Measurements from ENCODE around the gene ASTN2.
A peak's percentile ranks its signal among the peaks of the same experiment; 100 is the strongest.

ASTN2 gene

DNA sequence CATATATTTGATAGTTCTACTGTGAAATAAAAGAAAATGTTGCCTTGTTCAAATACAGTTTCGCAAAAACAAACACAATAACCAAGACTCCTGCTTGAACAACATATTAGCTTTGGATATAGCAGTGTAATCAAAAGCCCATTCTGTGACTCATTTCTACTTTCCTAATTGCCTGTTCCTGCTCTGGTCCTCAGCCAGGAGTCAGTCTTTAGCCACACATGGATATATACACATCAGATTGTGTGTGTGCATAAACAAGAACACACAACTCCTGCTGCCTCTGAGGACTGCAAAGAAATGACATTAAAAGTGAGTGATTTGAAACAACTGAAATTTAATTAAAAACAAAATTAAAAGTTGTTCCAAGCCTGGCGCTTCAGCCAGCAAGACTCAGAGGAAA, 393.0 kb downstream of the ASTN2 start:
- TF ChIP-seq POLR2A (IDR thresholded peaks at IDR 0.05; ENCODE audit: low read depth, low read length) = no peak
- DNase-seq (ENCODE audit: insufficient read length, low spot score) = no peak
- no peak for FAIRE-seq

DNA sequence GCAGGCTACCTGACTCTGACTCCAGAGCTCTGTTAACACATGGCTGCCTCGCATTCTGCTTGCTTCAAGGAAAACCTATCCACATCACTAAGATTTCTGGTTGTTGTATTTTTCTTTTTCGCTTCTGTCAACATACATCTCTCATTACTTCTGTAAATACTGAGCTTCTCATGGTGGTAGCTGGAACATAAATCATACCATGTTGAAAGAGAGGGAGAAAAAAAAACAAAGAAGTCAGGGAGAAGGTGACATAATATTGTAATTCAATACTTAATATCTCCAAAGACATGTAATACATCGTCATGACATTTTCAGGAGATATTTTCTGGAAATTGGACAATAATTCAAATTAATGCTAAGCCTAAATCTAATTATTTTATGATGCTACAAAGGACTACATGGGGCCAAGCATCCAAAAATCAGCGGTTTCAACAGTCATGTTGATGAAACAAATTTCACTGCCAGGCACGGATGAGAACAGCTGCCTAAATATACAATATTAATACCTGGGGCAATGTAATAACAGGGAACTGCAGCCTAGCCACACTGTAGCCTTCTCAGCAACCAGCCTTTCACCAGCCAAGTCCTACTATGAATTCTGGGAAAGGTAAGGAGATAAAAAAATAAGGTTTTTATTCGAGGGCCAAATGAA, 395.8 kb downstream of the ASTN2 start:
- no peak for DNase-seq (ENCODE audit: insufficient read length, low spot score)
- no peak for TF ChIP-seq POLR2A (IDR thresholded peaks at IDR 0.05; ENCODE audit: low read depth, low read length)
- FAIRE-seq = no peak

GRCh38 chr9:117017414-117017985, 397.4 kb downstream of the ASTN2 start:
- FAIRE-seq = no peak
- no peak for DNase-seq (ENCODE audit: insufficient read length, low spot score)
- TF ChIP-seq POLR2A (IDR thresholded peaks at IDR 0.05; ENCODE audit: low read depth, low read length) = no peak

- TF ChIP-seq POLR2A (IDR thresholded peaks at IDR 0.05; ENCODE audit: low read depth, low read length) = no peak
- no peak for FAIRE-seq
Observed at GRCh38 chr9:117014061-117014460, 400.8 kb downstream of the ASTN2 start.

DNA sequence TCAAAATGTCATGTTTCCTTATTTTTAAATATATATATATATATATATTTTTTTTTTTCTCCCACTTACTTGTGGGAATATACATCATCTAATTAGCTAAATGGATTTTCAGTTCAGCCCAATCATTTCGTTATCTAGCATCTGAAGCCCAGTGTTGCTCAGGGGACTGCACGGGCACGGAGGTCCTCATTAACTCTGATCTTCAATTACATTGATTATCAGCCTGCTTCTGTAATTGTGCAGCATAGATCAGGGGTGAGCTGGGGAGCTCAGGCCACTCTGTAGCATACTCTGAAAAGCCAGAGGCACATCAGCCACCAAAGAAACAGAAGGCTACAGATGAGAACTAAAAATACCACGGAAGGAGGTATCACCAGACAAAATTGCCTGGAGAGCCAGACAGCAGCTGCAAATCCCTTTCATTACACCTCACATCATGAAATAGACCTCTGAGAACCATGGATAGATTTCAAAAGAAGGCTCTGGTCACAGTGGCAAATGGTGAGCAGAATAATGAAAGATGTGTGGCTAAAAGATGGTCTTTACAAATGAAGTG, 401.3 kb downstream of the ASTN2 start:
- no peak for TF ChIP-seq POLR2A (IDR thresholded peaks at IDR 0.05; ENCODE audit: low read depth, low read length)
- FAIRE-seq = no peak
- no peak for DNase-seq (ENCODE audit: insufficient read length, low spot score)

More at GRCh38 chr9:117014061-117014460, 400.8 kb downstream of the ASTN2 start:
- no peak for DNase-seq (ENCODE audit: insufficient read length, low spot score)

DNA sequence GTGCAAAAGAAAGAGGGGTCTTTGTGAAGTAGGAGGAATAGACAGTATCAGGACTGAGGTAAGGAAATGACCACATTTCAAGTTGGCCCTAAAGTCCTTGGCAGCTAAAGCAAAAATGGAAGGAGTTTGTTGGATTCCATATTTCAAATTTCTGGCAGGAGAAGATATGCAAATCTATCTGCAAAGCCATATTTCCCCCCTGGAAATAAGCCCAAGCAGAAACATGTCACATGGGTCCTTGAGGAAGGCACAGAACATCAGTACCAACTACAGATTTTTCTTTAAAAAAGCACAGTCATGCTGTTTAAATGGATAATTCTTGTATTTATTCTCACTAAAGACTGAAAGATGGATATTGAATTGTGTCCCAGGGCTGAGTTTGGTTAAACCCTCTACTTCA, 404.8 kb downstream of the ASTN2 start:
- TF ChIP-seq POLR2A (IDR thresholded peaks at IDR 0.05; ENCODE audit: low read depth, low read length) = no peak
- no peak for FAIRE-seq
- DNase-seq (ENCODE audit: insufficient read length, low spot score) = no peak

DNA sequence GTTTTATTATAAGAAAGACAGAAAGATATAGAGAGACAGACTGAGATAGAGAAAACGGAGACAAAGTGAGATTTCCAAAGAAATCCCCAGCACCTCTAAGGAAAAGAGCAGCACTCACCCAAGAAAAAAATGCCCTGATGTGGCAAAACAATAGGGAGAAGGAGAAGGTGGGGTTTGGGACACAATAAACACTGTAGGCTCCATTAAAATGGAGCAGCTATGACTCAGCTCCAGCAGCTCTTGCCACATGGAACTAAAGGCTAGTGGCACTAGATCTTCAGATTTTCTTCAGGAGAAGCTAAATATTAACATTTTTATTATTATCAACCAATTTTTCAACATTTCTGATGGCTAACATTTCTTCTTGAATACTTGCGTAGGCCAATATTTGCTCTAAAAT, 406.0 kb downstream of the ASTN2 start:
- no peak for DNase-seq (ENCODE audit: insufficient read length, low spot score)
- no peak for TF ChIP-seq POLR2A (IDR thresholded peaks at IDR 0.05; ENCODE audit: low read depth, low read length)
- no peak for FAIRE-seq

DNA sequence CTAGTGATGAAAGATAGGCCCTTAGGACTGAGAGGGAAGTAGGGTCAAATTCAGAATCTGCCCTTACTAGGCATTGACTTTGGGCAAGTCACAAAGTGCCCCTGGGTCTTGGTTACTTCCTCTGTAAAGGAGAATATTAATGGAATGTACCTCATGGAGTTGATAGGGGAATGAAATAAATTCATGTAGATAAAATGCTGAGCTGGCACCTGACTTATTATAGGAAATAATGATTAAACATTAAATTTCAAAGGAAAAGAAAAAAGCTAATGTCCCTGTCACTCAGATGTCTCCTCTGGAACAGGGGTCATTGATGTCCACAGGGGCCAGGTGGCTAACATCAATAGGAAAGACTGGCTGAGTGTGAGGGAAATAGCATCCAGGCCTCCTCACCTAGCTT, 406.4 kb downstream of the ASTN2 start:
- TF ChIP-seq POLR2A (IDR thresholded peaks at IDR 0.05; ENCODE audit: low read depth, low read length) = no peak
- DNase-seq (ENCODE audit: insufficient read length, low spot score) (no peak), FAIRE-seq (no peak)

DNA sequence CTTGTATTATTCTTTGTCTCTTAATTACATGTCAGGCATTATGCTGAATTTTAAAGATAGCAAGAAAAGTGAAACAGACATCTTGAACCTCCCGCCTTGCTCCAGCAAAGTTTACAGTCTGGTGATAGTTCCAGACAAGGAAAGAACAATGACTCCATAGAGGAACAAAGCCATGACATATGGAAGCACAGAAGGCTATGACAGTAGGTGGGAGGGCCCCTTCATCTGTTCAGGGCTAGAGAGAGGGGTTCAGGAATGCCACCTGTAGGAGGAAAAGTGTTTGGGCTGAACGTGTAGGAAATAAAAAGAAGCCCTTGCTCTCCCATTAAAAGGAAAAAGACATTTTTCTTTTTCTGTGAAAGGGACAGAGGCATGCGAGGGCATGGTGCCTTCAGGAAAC, 412.2 kb downstream of the ASTN2 start:
- no peak for DNase-seq (ENCODE audit: insufficient read length, low spot score)
- no peak for TF ChIP-seq POLR2A (IDR thresholded peaks at IDR 0.05; ENCODE audit: low read depth, low read length)
- FAIRE-seq = no peak

GRCh38 chr9:117000834-117001233, 414.0 kb downstream of the ASTN2 start:
- no peak for DNase-seq (ENCODE audit: insufficient read length, low spot score)
- FAIRE-seq = no peak
- TF ChIP-seq POLR2A (IDR thresholded peaks at IDR 0.05; ENCODE audit: low read depth, low read length) = no peak

DNA sequence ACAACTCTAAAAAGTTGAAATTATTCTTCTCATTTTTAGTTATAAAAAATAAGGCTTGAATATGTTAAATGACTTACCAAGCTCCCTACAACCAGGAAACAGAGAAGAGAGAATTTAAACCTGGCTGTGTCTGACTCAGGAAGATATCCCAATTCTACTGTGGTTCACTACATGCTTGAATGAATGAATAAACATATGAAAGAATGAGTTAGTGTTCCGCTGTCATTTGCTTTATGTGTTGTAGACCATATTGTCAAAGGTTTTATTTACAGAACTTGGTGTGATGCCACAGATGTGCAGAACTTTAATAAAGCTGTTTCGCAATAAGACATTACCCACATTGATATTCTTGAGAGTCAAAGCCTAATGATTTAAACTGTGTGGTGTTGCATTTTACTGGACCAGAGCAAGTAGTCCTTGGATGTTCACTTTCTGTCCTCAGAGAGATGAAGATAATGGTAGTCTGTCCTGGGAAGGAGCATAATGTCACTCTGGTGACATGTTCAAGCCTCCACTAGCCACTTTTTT, 414.6 kb downstream of the ASTN2 start:
- no peak for TF ChIP-seq POLR2A (IDR thresholded peaks at IDR 0.05; ENCODE audit: low read depth, low read length)
- no peak for FAIRE-seq

DNA sequence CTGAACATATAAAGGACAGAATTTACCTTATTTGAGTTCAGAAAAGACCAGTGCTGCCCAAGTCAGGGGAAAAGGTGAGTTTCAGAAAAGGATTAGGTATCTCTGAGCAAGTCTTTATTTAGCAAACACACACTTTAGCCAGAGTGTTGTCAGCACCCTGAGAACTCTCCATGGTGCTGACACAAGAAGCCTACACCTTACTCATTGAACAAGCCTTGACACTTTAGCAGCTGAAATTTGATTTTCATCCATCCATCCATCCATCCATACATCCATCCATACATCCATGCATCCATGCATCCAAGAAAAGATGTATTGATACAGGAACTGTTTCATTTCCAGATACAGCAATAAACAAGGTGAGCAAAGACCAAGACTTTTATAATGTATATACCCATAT, 416.6 kb downstream of the ASTN2 start:
- no peak for DNase-seq (ENCODE audit: insufficient read length, low spot score)
- peak; percentile 76 for FAIRE-seq

More for the DNA sequence above, 414.6 kb downstream of the ASTN2 start:
- no peak for DNase-seq (ENCODE audit: insufficient read length, low spot score)

GRCh38 chr9:116992865-116993264, 422.0 kb downstream of the ASTN2 start:
- no peak for TF ChIP-seq POLR2A (IDR thresholded peaks at IDR 0.05; ENCODE audit: low read depth, low read length)
- no peak for DNase-seq (ENCODE audit: insufficient read length, low spot score)
- FAIRE-seq = no peak

More for the DNA sequence above, 416.6 kb downstream of the ASTN2 start:
- TF ChIP-seq POLR2A (IDR thresholded peaks at IDR 0.05; ENCODE audit: low read depth, low read length) = no peak

DNA sequence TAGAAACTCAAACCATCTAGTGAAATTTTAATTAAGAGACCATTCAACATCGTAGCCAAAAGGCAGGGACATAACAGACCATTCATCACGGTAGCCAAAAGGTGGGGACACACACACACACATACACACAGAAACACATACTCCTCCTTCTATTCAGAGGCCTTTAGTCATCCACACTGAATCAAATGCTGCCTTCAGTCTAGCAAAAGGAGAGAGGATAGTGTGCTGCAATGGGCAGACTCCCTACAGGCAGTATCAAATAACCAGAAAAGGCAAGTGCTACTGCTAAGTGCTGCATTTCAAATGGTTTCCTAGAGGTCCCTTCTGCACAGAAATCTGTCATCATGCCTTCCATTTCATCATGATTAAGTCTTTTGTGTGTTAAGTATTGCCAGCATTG, 423.8 kb downstream of the ASTN2 start:
- no peak for TF ChIP-seq POLR2A (IDR thresholded peaks at IDR 0.05; ENCODE audit: low read depth, low read length)
- no peak for DNase-seq (ENCODE audit: insufficient read length, low spot score)
- no peak for FAIRE-seq

DNA sequence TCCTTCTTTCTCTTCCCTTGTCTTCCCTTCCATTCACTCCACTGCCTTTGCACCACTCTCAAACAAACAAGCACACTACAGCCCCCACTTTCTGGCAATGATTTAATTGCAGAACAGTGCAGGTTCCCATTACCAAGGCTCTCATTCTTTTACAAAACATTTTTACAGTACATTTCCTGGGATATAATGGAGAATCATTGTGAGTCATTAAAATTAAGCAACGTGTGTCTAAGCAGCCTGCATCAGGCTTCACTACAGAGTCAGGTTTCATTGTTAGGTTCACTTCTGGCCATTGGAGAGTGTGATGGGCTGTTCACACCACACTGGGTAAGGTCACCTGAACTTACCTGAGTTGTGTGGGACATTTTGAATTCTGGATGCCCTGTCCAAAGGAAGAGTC, 424.3 kb downstream of the ASTN2 start:
- TF ChIP-seq POLR2A (IDR thresholded peaks at IDR 0.05; ENCODE audit: low read depth, low read length) = no peak
- no peak for FAIRE-seq
- DNase-seq (ENCODE audit: insufficient read length, low spot score) = no peak
